HepG2 (cell line): ENCODE results near the gene AJUBA. TPM values are rescaled to one million over a fixed set of nuclear protein-coding genes. Genes with fewer than 3 reads are reported as not detected.
A peak's percentile ranks its signal among the peaks of the same experiment; 100 is the strongest.

Experiments
- ARHGAP35 ChIP-seq: sonication (generic); formaldehyde crosslinking; IDR thresholded peaks from 2 replicates; pipeline ENCODE4 v1.9.0; 2022; ENCODE audit warnings: mild to moderate bottlenecking, inconsistent platforms, moderate library complexity, missing genetic modification reagents, borderline replicate concordance
- ARNT2 ChIP-seq: sonication (generic); formaldehyde crosslinking; IDR thresholded peaks from 2 replicates; pipeline ENCODE4 v1.8.0; 2022; ENCODE audit warnings: mild to moderate bottlenecking, low read depth, missing genetic modification reagents, moderate library complexity
- CBX2 ChIP-seq, 2 experiments: fragments of 200-600 bp in 1 of 2; sonication (generic); formaldehyde crosslinking in 1 of 2; IDR thresholded peaks; 2 replicates each; pipeline versions ENCODE4 v1.7.0 to v1.8.1; 2018 to 2022; ENCODE audit warnings: low read depth in 2 of 2, low read length in 1 of 2, mild to moderate bottlenecking in 1 of 2, missing genetic modification reagents in 1 of 2
- ELF3 ChIP-seq: IDR thresholded peaks from 2 replicates; pipeline ENCODE4 v1.6.1; 2016; ENCODE audit warnings: missing genetic modification reagents, missing compliant biosample characterization
- GFI1 ChIP-seq: sonication (generic); formaldehyde crosslinking; IDR thresholded peaks from 2 replicates; pipeline ENCODE4 v1.5.0; 2020; ENCODE audit warnings: missing genetic modification reagents, mild to moderate bottlenecking, borderline replicate concordance
- HMG20A ChIP-seq: IDR thresholded peaks from 2 replicates; pipeline ENCODE4 v1.6.1; 2016; ENCODE audit warnings: borderline replicate concordance
- MIXL1 ChIP-seq: IDR thresholded peaks from 2 replicates; pipeline ENCODE4 v1.6.1; 2016
- PATZ1 ChIP-seq: sonication (generic); formaldehyde crosslinking; IDR thresholded peaks from 2 replicates; pipeline ENCODE4 v1.4.0; 2020; ENCODE audit warnings: missing genetic modification reagents
- SMAD3 ChIP-seq: sonication (generic); formaldehyde crosslinking; IDR thresholded peaks from 2 replicates; pipeline ENCODE4 v1.4.0; 2020; ENCODE audit warnings: missing genetic modification reagents
- SRSF9 ChIP-seq: fragments of 200-400 bp; formaldehyde crosslinking; IDR thresholded peaks from 2 replicates; pipeline ENCODE4 v1.6.1; 2018; ENCODE audit warnings: borderline replicate concordance, mild to moderate bottlenecking, low read depth, low read length; ENCODE audit not compliant: insufficient read depth, poor library complexity, severe bottlenecking
- STAG1 ChIP-seq: sonication (generic); formaldehyde crosslinking; IDR thresholded peaks from 2 replicates; pipeline ENCODE4 v1.4.0; 2020; ENCODE audit warnings: missing genetic modification reagents
- THAP8 ChIP-seq: sonication (generic); formaldehyde crosslinking; IDR thresholded peaks from 2 replicates; pipeline ENCODE4 v1.5.1; 2020; ENCODE audit warnings: missing genetic modification reagents, mild to moderate bottlenecking, borderline replicate concordance
- U2AF1 ChIP-seq: fragments of 200-400 bp; formaldehyde crosslinking; optimal IDR thresholded peaks from 2 replicates; pipeline ENCODE3; 2017; ENCODE audit warnings: mild to moderate bottlenecking, low read depth, low read length
- ZBTB1 ChIP-seq: sonication (generic); formaldehyde crosslinking; IDR thresholded peaks from 2 replicates; pipeline ENCODE4 v1.4.0; 2020; ENCODE audit warnings: missing genetic modification reagents, borderline replicate concordance
- ZNF576 ChIP-seq: sonication (generic); formaldehyde crosslinking; IDR thresholded peaks from 2 replicates; pipeline ENCODE4 v1.4.0; 2020; ENCODE audit warnings: mild to moderate bottlenecking, missing genetic modification reagents
- ZNF724P ChIP-seq: sonication (generic); formaldehyde crosslinking; IDR thresholded peaks from 2 replicates; pipeline ENCODE4 v1.8.0; 2022; ENCODE audit warnings: missing genetic modification reagents, borderline replicate concordance
- ZNF776 ChIP-seq: sonication (generic); formaldehyde crosslinking; IDR thresholded peaks from 2 replicates; pipeline ENCODE4 v1.4.0; 2020; ENCODE audit warnings: mild to moderate bottlenecking, missing genetic modification reagents
- ZNF781 ChIP-seq: sonication (generic); formaldehyde crosslinking; IDR thresholded peaks from 2 replicates; pipeline ENCODE4 v1.5.1; 2020; ENCODE audit warnings: borderline replicate concordance, mild to moderate bottlenecking, missing genetic modification reagents; ENCODE audit errors: not compliant biosample characterization
- polyA plus RNA-seq, 8 experiments: library from polyadenylated mRNA; depleted of rRNA in 3 of 8; stranded (reverse) in 7 of 8; unstranded in 1 of 8; fragments of >200 nt; fragmentation: Illumina TruSeq in 4 of 8; extraction: Trizol in 4 of 8; gene quantifications; 2 replicates each; pipeline versions ENCODE4 v1.2.1 to v1.2.3, GENCODE V29; 2011 to 2016; ENCODE audit warnings: low read depth in 4 of 8, missing spikeins in 1 of 8, mixed read lengths in 1 of 8; ENCODE audit not compliant: insufficient read depth in 1 of 8
- total RNA-seq, 5 experiments: library from RNA; depleted of rRNA; stranded (reverse); fragments of >200 nt; fragmentation: Illumina TruSeq; extraction: Trizol; gene quantifications; 2 replicates each; pipeline ENCODE4 v1.2.3, GENCODE V29; 2016; ENCODE audit warnings: low read depth in 1 of 5
- TF ChIP-seq, protein P1 (sequence below): fragments of 450-650 bp; IDR thresholded peaks from 2 replicates; pipeline ENCODE4 v1.6.1; 2017; ENCODE audit warnings: mild to moderate bottlenecking
- TF ChIP-seq, protein P2 (sequence below): sonication (generic); formaldehyde crosslinking; IDR thresholded peaks from 2 replicates; pipeline ENCODE4 v1.5.0; 2020; ENCODE audit warnings: mild to moderate bottlenecking, missing genetic modification reagents
- TF ChIP-seq, protein P3 (sequence below): sonication (generic); formaldehyde crosslinking; IDR thresholded peaks from 2 replicates; pipeline ENCODE4 v1.5.1; 2020; ENCODE audit warnings: mild to moderate bottlenecking, missing genetic modification reagents, borderline replicate concordance

The AJUBA gene
- total and polyA plus RNA-seq, 2 of the 13 experiments (the other 11 are each of a cell fraction or from before 2014, with no cell fraction given) = 157 to 241 TPM

GRCh38 chr14:22986508-22987054, 4.2 kb upstream of the AJUBA start (continued):
- TF ChIP-seq, protein P1, sequence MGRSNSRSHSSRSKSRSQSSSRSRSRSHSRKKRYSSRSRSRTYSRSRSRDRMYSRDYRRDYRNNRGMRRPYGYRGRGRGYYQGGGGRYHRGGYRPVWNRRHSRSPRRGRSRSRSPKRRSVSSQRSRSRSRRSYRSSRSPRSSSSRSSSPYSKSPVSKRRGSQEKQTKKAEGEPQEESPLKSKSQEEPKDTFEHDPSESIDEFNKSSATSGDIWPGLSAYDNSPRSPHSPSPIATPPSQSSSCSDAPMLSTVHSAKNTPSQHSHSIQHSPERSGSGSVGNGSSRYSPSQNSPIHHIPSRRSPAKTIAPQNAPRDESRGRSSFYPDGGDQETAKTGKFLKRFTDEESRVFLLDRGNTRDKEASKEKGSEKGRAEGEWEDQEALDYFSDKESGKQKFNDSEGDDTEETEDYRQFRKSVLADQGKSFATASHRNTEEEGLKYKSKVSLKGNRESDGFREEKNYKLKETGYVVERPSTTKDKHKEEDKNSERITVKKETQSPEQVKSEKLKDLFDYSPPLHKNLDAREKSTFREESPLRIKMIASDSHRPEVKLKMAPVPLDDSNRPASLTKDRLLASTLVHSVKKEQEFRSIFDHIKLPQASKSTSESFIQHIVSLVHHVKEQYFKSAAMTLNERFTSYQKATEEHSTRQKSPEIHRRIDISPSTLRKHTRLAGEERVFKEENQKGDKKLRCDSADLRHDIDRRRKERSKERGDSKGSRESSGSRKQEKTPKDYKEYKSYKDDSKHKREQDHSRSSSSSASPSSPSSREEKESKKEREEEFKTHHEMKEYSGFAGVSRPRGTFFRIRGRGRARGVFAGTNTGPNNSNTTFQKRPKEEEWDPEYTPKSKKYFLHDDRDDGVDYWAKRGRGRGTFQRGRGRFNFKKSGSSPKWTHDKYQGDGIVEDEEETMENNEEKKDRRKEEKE = no peak
- TF ChIP-seq STAG1 (CRISPR knock-in tag) (peak; percentile 98), ZNF724P (CRISPR knock-in tag) (peak; percentile 67; the same call in 1 of the 2 replicates), THAP8 (CRISPR knock-in tag) (no peak), SMAD3 (CRISPR knock-in tag) (peak; percentile 77; the same call in 1 of the 2 replicates), ZNF776 (CRISPR knock-in tag) (no peak), HMG20A (CRISPR knock-in tag) (no peak), MIXL1 (peak; percentile 85; the same call in 1 of the 2 replicates), GFI1 (no peak), U2AF1 (no peak), ARHGAP35 (CRISPR knock-in tag) (no peak), SRSF9 (no peak), ELF3 (CRISPR knock-in tag) (peak; percentile 79), CBX2 (IDR thresholded peaks at IDR 0.05; ENCODE audit: low read depth, low read length) (no peak), CBX2 (CRISPR knock-in tag; IDR thresholded peaks at IDR 0.05; ENCODE audit: low read depth) (no peak), ARNT2 (CRISPR knock-in tag) (peak; percentile 62), ZNF576 (no peak), ZBTB1 (CRISPR knock-in tag) (0 out of 2 replicates have a peak, but pooled peaks have one; percentile 50), PATZ1 (CRISPR knock-in tag) (peak; percentile 67), ZNF781 (peak; percentile 72)
- TF ChIP-seq, protein P2, sequence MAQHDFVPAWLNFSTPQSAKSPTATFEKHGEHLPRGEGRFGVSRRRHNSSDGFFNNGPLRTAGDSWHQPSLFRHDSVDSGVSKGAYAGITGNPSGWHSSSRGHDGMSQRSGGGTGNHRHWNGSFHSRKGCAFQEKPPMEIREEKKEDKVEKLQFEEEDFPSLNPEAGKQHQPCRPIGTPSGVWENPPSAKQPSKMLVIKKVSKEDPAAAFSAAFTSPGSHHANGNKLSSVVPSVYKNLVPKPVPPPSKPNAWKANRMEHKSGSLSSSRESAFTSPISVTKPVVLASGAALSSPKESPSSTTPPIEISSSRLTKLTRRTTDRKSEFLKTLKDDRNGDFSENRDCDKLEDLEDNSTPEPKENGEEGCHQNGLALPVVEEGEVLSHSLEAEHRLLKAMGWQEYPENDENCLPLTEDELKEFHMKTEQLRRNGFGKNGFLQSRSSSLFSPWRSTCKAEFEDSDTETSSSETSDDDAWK = no peak
- TF ChIP-seq, protein P3, sequence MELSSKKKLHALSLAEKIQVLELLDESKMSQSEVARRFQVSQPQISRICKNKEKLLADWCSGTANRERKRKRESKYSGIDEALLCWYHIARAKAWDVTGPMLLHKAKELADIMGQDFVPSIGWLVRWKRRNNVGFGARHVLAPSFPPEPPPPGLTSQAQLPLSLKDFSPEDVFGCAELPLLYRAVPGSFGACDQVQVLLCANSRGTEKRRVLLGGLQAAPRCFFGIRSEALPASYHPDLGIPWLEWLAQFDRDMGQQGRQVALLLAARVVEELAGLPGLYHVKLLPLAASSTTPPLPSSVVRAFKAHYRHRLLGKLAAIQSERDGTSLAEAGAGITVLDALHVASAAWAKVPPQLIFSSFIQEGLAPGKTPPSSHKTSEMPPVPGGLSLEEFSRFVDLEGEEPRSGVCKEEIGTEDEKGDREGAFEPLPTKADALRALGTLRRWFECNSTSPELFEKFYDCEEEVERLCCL (CRISPR knock-in tag) = no peak
